Smooth muscle cell of the coronary artery (primary cell): ENCODE measurements around the gene MAN2B2. TPM values are rescaled to one million over a fixed set of nuclear protein-coding genes. Genes with fewer than 3 reads are reported as not detected.

Experiments used
- total RNA-seq: library from RNA; depleted of rRNA; stranded (reverse); fragments of >200 nt; gene quantifications from 2 replicates; pipeline ENCODE4 v1.2.3, GENCODE V29; 2014; ENCODE audit warnings: low replicate concordance

Gene MAN2B2
- total RNA-seq = 12.0 and 13.8 TPM in 2 replicates

GRCh38 chr4:6574747-6575502 is at the start of gene MAN2B2:
TSS of gene MAN2B2 (plus strand) at chr4:6575189. CDS start at chr4:6575211, 22 bp downstream.

GRCh38 chr4:6640292-6641163 is 65.5 kb downstream of the MAN2B2 start, which contains the start of gene MRFAP1:
TSS of gene MRFAP1 (plus strand) at chr4:6640685. CDS start at chr4:6640863, 178 bp downstream.

Other genes with a start within 250 kb of the MAN2B2 start
- 0.08 TPM in 1 of 2 replicates, not detected in the other for gene PPP2R2C, start 102.6 kb upstream of the MAN2B2 start, total RNA-seq
- gene MRFAP1, start 65.5 kb downstream of the MAN2B2 start, total RNA-seq = 178 and 228 TPM in 2 replicates
- not detected in 2 replicates for gene S100P, start 118.7 kb downstream of the MAN2B2 start, total RNA-seq
- gene MRFAP1L1, start 134.7 kb downstream of the MAN2B2 start, total RNA-seq = 53.0 and 60.1 TPM in 2 replicates
- gene BLOC1S4, start 141.0 kb downstream of the MAN2B2 start, total RNA-seq = 16.1 and 17.5 TPM in 2 replicates
- 8.0 and 14.8 TPM in 2 replicates for gene KIAA0232, start 207.5 kb downstream of the MAN2B2 start, total RNA-seq